OCI-LY1 (cell line): ENCODE data around the gene UST.

Experiments
- H2AFZ ChIP-seq: fragments of 200-600 bp; sonication (generic), shearing (Covaris generic); 2 replicates; pipeline ENCODE4 v1.6.0; 2014; ENCODE audit warnings: antibody characterized with exemption, mild to moderate bottlenecking, low read length
- H3F3A ChIP-seq: fragments of 200-600 bp; sonication (generic), shearing (Covaris generic); 2 replicates; pipeline ENCODE4 v1.6.0; 2014; ENCODE audit warnings: mild to moderate bottlenecking, antibody characterized with exemption, low read length, moderate library complexity; ENCODE audit not compliant: insufficient read depth
- H3K27ac ChIP-seq: fragments of 200-600 bp; sonication (generic); 2 replicates; pipeline ENCODE4 v1.5.1; 2014; ENCODE audit warnings: low read length, mixed run types, mild to moderate bottlenecking, low read depth; ENCODE audit not compliant: poor library complexity, severe bottlenecking
- H3K27me3 ChIP-seq: fragments of 200-600 bp; sonication (generic); 2 replicates; pipeline ENCODE4 v1.6.0; 2014; ENCODE audit warnings: antibody characterized with exemption, mild to moderate bottlenecking, low read length, moderate library complexity; ENCODE audit not compliant: insufficient read depth
- H3K36me3 ChIP-seq: fragments of 200-600 bp; sonication (generic); 2 replicates; pipeline ENCODE4 v1.6.1; 2014; ENCODE audit warnings: mild to moderate bottlenecking, antibody characterized with exemption, low read length, moderate library complexity, mixed read lengths; ENCODE audit not compliant: insufficient read depth
- H3K4me1 ChIP-seq: fragments of 200-600 bp; sonication (generic); 2 replicates; pipeline ENCODE4 v1.5.1; 2014; ENCODE audit warnings: mild to moderate bottlenecking, low read length, moderate library complexity; ENCODE audit not compliant: insufficient read depth, severe bottlenecking
- H3K4me2 ChIP-seq: fragments of 200-600 bp; sonication (generic), shearing (Covaris generic); 2 replicates; pipeline ENCODE4 v1.6.1; 2014; ENCODE audit warnings: low read length
- H3K4me3 ChIP-seq: fragments of 200-600 bp; sonication (generic); 2 replicates; pipeline ENCODE4 v1.5.1; 2014; ENCODE audit warnings: low read length, low read depth, mild to moderate bottlenecking, mixed read lengths; ENCODE audit not compliant: poor library complexity, severe bottlenecking
- H3K79me2 ChIP-seq: fragments of 200-600 bp; shearing (Covaris generic); 2 replicates; pipeline ENCODE4 v1.6.1; 2016; ENCODE audit warnings: mixed run types, low read length, mixed read lengths; ENCODE audit not compliant: insufficient read depth
- H3K9ac ChIP-seq: fragments of 200-600 bp; sonication (generic), shearing (Covaris generic); 2 replicates; pipeline ENCODE4 v1.6.1; 2014; ENCODE audit warnings: mild to moderate bottlenecking, low read length, mixed read lengths
- H3K9me2 ChIP-seq: fragments of 200-600 bp; sonication (generic), shearing (Covaris generic); 2 replicates; pipeline ENCODE4 v1.6.1; 2014; ENCODE audit warnings: low read depth, mild to moderate bottlenecking, low read length, mixed read lengths
- H3K9me3 ChIP-seq: fragments of 200-600 bp; shearing (Covaris generic); 2 replicates; pipeline ENCODE4 v1.6.1; 2014; ENCODE audit warnings: low read length, mixed read lengths
- H4K20me1 ChIP-seq: fragments of 200-600 bp; sonication (generic), shearing (Covaris generic); 2 replicates; pipeline ENCODE4 v1.6.0; 2016; ENCODE audit warnings: mild to moderate bottlenecking, low read length; ENCODE audit not compliant: insufficient read depth
- EZH2 ChIP-seq: fragments of 200-600 bp; sonication (generic), shearing (Covaris generic); IDR thresholded peaks from 2 replicates; pipeline ENCODE4 v1.8.0; 2017; ENCODE audit warnings: borderline replicate concordance, mixed run types, mild to moderate bottlenecking, antibody characterized with exemption, low read length, moderate library complexity, mixed read lengths
- TF ChIP-seq, protein P1 (sequence below): fragments of 200-600 bp; sonication (generic), shearing (Covaris generic); IDR thresholded peaks from 2 replicates; pipeline ENCODE4 v1.5.1; 2017; ENCODE audit warnings: mild to moderate bottlenecking, antibody characterized with exemption, low read length, moderate library complexity, mixed read lengths

UST gene

DNA sequence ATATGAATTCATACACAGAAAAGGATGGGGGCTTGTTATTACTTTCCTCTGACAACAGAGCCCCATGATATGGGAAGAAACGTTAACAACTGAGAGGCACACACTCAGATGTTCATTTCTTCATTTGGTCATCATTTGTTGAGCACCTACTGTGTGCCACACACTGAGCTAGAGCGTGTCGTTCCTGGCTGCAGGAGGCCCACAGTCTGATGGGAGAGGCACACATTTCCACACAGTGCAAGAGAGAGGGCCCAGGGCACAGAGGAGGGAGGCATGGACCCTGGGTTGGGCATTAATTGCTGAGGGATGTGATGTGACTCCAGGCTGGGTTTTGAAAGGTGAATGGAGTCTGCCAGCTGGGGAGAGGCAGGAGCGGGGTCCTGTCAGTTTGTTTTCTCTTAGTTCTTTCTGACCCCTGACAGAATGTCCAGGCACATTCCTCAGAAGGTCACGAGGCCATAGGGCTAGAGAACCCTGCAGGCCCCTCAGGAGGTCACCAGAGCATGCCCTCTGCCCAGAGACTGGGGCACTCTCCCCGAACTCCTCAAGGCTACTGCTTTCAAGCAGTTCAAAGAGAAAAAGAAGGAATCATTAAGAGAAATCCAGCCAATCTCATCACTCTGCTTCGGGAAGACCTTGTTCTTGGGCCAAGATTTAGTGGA, 216.2 kb downstream of the UST start:
- Histone ChIP-seq H3K36me3 (no peaks in the 10 kb centered on the region), H3K4me3 (no peak overlapping the region), H3K27me3 (no peaks in the 10 kb centered on the region), H3K4me2 (no peak overlapping the region), H3F3A (no peaks in the 10 kb centered on the region), H3K4me1 (no peaks in the 10 kb centered on the region), H3K9me3 (no peaks in the 10 kb centered on the region), H3K9me2 (no peaks in the 10 kb centered on the region), H3K79me2 (no peaks in the 10 kb centered on the region), H3K9ac (no peak overlapping the region), H2AFZ (no peak overlapping the region), H3K27ac (no peak overlapping the region), H4K20me1 (no peaks in the 10 kb centered on the region)
- no peak for TF ChIP-seq EZH2
- TF ChIP-seq, protein P1, sequence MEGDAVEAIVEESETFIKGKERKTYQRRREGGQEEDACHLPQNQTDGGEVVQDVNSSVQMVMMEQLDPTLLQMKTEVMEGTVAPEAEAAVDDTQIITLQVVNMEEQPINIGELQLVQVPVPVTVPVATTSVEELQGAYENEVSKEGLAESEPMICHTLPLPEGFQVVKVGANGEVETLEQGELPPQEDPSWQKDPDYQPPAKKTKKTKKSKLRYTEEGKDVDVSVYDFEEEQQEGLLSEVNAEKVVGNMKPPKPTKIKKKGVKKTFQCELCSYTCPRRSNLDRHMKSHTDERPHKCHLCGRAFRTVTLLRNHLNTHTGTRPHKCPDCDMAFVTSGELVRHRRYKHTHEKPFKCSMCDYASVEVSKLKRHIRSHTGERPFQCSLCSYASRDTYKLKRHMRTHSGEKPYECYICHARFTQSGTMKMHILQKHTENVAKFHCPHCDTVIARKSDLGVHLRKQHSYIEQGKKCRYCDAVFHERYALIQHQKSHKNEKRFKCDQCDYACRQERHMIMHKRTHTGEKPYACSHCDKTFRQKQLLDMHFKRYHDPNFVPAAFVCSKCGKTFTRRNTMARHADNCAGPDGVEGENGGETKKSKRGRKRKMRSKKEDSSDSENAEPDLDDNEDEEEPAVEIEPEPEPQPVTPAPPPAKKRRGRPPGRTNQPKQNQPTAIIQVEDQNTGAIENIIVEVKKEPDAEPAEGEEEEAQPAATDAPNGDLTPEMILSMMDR: no peak

DNA sequence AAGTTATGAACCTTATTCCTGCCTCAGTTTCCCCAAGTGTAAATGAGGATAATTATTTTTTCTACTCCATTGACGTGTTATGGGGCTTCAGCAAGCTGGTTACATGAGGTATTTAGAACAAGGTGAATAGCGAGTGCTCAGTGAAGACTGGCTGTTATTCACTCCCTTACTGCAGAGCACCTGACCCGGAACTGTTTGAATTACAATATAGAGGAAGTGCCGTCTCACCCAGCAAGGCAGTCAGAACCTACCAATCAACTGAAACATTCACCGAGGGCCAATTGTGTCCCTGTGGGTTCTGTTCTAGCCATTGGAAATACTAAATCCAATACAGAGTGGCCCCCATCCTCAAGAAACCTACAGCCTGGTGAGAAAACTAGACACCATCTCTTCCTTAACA, 216.9 kb downstream of the UST start:
- Histone ChIP-seq H3K36me3 (no peaks in the 10 kb centered on the region), H3K27me3 (no peaks in the 10 kb centered on the region)
- TF ChIP-seq, protein P1: no peak
- TF ChIP-seq EZH2: no peak

DNA sequence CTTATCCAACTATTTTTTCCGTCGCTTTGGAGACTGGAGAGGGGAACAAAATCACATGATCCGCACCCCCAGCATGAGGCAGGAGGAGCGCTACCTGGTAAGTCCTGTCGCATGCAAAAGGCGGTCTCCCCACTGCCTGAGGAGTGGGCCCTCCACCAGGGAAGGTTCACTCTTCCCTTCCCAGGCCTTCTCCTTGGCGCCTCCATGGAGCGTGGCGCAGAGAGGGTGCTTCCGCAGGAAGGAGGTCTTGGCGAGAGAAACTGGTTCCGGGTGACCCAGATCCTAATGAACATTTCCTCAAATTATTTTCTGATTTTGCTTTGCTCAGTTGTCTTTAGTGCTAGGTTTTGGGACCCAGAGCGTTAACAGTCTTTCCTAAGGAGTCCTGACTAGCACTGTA, 217.6 kb downstream of the UST start:
- H3F3A ChIP-seq: no peaks in the 10 kb centered on the region
- H3K27me3 ChIP-seq: no peaks in the 10 kb centered on the region
- no peaks in the 10 kb centered on the region for H3K4me1 ChIP-seq
- H3K27ac ChIP-seq: no peak overlapping the region
- H3K9ac ChIP-seq: no peak overlapping the region
- TF ChIP-seq, protein P1: no peak
- TF ChIP-seq EZH2: no peak
- H3K9me3 ChIP-seq: no peaks in the 10 kb centered on the region
- H3K79me2 ChIP-seq: no peaks in the 10 kb centered on the region
- H3K4me2 ChIP-seq: no peak overlapping the region
- no peaks in the 10 kb centered on the region for H4K20me1 ChIP-seq
- no peak overlapping the region for H3K4me3 ChIP-seq
- no peaks in the 10 kb centered on the region for H3K36me3 ChIP-seq
- no peak overlapping the region for H2AFZ ChIP-seq
- H3K9me2 ChIP-seq: no peaks in the 10 kb centered on the region

More for the DNA sequence above, 216.9 kb downstream of the UST start:
- no peak overlapping the region for H3K4me3 ChIP-seq
- H2AFZ ChIP-seq: no peak overlapping the region
- no peak overlapping the region for H3K4me2 ChIP-seq
- no peaks in the 10 kb centered on the region for H3K79me2 ChIP-seq
- no peaks in the 10 kb centered on the region for H3K4me1 ChIP-seq
- H3K9me3 ChIP-seq: no peaks in the 10 kb centered on the region
- H3F3A ChIP-seq: no peaks in the 10 kb centered on the region
- no peaks in the 10 kb centered on the region for H4K20me1 ChIP-seq
- H3K27ac ChIP-seq: no peak overlapping the region
- H3K9ac ChIP-seq: no peak overlapping the region
- H3K9me2 ChIP-seq: no peaks in the 10 kb centered on the region
